KMS-11 (cell line): Measurements from ENCODE around the gene MXRA7.

Experiments
- H2AFZ ChIP-seq: fragments of 200-600 bp; sonication (generic); 2 replicates; pipeline ENCODE4 v1.6.1; 2016; ENCODE audit warnings: antibody characterized with exemption, mixed run types, low read depth
- H3K27ac ChIP-seq: fragments of 200-600 bp; sonication (generic); 2 replicates; pipeline ENCODE4 v1.6.1; 2016; ENCODE audit warnings: mild to moderate bottlenecking, mixed run types
- H3K27me3 ChIP-seq: fragments of 200-600 bp; sonication (generic); 2 replicates; pipeline ENCODE4 v1.6.1; 2017; ENCODE audit warnings: mild to moderate bottlenecking, low read depth, mixed run types, moderate library complexity; ENCODE audit not compliant: insufficient read depth
- H3K36me3 ChIP-seq: fragments of 200-600 bp; sonication (generic); 2 replicates; pipeline ENCODE4 v1.6.1; 2017; ENCODE audit warnings: mild to moderate bottlenecking, mixed run types; ENCODE audit not compliant: insufficient read depth
- H3K4me1 ChIP-seq: fragments of 200-600 bp; sonication (generic); 2 replicates; pipeline ENCODE4 v1.6.1; 2016; ENCODE audit warnings: mild to moderate bottlenecking, low read depth, mixed run types; ENCODE audit not compliant: poor library complexity, severe bottlenecking
- H3K4me2 ChIP-seq: fragments of 200-600 bp; sonication (generic); 2 replicates; pipeline ENCODE4 v1.7.0; 2016; ENCODE audit warnings: mild to moderate bottlenecking, mixed run types
- H3K4me3 ChIP-seq: fragments of 200-600 bp; sonication (generic); IDR thresholded peaks from 2 replicates; pipeline ENCODE4 v1.6.1; 2017; ENCODE audit warnings: low read depth, low read length, mixed read lengths; ENCODE audit not compliant: insufficient read depth
- H3K79me2 ChIP-seq: fragments of 200-600 bp; sonication (generic); 2 replicates; pipeline ENCODE4 v1.6.1; 2016; ENCODE audit warnings: low read depth, mixed run types; ENCODE audit not compliant: insufficient read depth
- H3K9ac ChIP-seq: fragments of 200-600 bp; sonication (generic); 2 replicates; pipeline ENCODE4 v1.6.1; 2016; ENCODE audit warnings: mild to moderate bottlenecking, mixed run types
- H4K20me1 ChIP-seq: fragments of 200-600 bp; sonication (generic); 2 replicates; pipeline ENCODE4 v1.6.1; 2016; ENCODE audit warnings: mild to moderate bottlenecking, mixed run types; ENCODE audit not compliant: insufficient read depth
- TF ChIP-seq, protein P1 (sequence below): fragments of 200-600 bp; sonication (generic); conservative IDR thresholded peaks from 2 replicates; pipeline ENCODE4 v1.6.1; 2017; ENCODE audit warnings: low read depth, mild to moderate bottlenecking, antibody characterized with exemption, low read length, moderate library complexity, mixed read lengths

MXRA7 gene

DNA sequence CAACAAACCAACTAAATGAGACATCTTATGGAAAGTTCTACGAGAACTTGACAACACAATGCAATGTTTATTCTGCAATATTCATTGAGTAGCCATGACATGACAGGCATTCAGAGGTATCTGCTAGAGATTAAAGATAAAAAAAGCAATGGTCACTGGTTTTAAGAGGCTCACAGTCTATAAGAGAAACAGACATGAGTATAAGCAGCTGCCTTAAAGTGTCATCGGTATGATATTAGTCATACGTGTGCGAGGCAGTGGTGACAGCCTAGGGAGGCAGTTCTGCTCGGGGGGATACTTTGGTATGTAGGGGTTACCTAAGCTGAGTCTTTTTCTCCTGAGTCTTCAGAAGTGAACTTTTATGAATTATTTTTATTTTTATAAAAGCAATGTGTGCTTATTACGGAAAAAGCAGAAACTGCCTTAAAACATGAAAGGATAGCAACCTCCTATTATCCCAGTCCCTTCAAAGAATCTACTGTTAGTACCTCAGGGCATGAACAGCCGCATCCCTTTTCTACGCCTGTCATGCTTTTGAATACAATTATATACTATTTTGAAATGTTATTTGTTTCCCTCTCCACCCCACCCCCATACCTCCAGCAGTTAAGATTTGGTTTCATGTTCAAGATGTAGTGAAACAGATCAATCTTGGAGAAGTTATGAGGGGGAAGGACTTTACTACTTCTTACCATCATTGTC is 75.0 kb downstream of the MXRA7 start:
- H2AFZ ChIP-seq: no peak overlapping the region
- H4K20me1 ChIP-seq: no peaks in the 10 kb centered on the region
- no peaks in the 10 kb centered on the region for H3K79me2 ChIP-seq
- H3K27me3 ChIP-seq: no peaks in the 10 kb centered on the region
- no peaks in the 10 kb centered on the region for H3K36me3 ChIP-seq
- H3K4me2 ChIP-seq: no peak overlapping the region
- H3K4me1 ChIP-seq: no peaks in the 10 kb centered on the region
- no peak overlapping the region for H3K4me3 ChIP-seq
- TF ChIP-seq, protein P1, sequence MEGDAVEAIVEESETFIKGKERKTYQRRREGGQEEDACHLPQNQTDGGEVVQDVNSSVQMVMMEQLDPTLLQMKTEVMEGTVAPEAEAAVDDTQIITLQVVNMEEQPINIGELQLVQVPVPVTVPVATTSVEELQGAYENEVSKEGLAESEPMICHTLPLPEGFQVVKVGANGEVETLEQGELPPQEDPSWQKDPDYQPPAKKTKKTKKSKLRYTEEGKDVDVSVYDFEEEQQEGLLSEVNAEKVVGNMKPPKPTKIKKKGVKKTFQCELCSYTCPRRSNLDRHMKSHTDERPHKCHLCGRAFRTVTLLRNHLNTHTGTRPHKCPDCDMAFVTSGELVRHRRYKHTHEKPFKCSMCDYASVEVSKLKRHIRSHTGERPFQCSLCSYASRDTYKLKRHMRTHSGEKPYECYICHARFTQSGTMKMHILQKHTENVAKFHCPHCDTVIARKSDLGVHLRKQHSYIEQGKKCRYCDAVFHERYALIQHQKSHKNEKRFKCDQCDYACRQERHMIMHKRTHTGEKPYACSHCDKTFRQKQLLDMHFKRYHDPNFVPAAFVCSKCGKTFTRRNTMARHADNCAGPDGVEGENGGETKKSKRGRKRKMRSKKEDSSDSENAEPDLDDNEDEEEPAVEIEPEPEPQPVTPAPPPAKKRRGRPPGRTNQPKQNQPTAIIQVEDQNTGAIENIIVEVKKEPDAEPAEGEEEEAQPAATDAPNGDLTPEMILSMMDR: no peak
- no peak overlapping the region for H3K9ac ChIP-seq
- no peak overlapping the region for H3K27ac ChIP-seq

- no peaks in the 10 kb centered on the region for H3K4me1 ChIP-seq
- no peak overlapping the region for H3K4me2 ChIP-seq
- TF ChIP-seq, protein P1: no peak
- no peak overlapping the region for H2AFZ ChIP-seq
- no peak overlapping the region for H3K27ac ChIP-seq
- no peaks in the 10 kb centered on the region for H3K27me3 ChIP-seq
- no peaks in the 10 kb centered on the region for H4K20me1 ChIP-seq
- H3K4me3 ChIP-seq: no peak overlapping the region
- no peaks in the 10 kb centered on the region for H3K79me2 ChIP-seq
- H3K36me3 ChIP-seq: no peaks in the 10 kb centered on the region
- H3K9ac ChIP-seq: no peak overlapping the region
Observed at GRCh38 chr17:76635039-76635438, 75.7 kb downstream of the MXRA7 start.

DNA sequence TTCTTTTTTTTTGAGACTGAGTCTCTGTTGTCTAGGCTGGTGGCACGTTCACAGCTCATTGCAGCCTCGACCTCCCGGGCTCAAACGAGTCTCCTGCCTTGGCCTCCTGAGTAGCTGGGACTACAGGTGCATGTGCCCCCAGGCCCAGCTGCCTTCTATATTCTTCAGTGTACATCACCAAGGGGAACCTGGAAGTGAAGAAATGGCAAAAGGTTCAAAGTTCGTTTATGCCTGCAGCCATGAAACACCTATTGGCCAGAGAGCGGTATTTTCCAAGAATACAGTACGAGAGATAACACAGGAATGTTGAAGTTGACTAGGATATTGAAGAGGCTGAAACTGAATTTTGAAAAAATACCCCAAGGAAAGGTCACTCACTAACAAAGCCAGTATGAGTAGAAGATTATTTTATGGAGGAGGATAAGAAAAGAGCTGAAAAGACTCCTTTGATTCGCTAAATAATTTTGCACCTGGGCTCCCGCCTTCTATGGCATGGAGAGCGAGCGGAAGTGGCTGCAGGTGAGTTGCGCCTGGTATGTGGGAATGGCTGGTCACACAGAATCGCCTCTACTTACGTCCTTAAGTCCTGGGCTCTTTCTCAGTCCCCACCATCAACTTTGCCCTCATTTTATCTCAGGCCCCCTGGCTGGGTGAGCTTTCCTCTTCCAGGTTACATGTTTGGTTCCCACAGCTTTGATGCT is 77.0 kb downstream of the MXRA7 start:
- H3K79me2 ChIP-seq: no peaks in the 10 kb centered on the region
- no peak overlapping the region for H3K9ac ChIP-seq
- TF ChIP-seq, protein P1: no peak
- no peak overlapping the region for H3K4me2 ChIP-seq
- no peak overlapping the region for H3K4me3 ChIP-seq
- H3K36me3 ChIP-seq: no peaks in the 10 kb centered on the region
- H2AFZ ChIP-seq: no peak overlapping the region
- H4K20me1 ChIP-seq: no peaks in the 10 kb centered on the region
- H3K27ac ChIP-seq: no peak overlapping the region
- no peaks in the 10 kb centered on the region for H3K4me1 ChIP-seq
- H3K27me3 ChIP-seq: no peaks in the 10 kb centered on the region

DNA sequence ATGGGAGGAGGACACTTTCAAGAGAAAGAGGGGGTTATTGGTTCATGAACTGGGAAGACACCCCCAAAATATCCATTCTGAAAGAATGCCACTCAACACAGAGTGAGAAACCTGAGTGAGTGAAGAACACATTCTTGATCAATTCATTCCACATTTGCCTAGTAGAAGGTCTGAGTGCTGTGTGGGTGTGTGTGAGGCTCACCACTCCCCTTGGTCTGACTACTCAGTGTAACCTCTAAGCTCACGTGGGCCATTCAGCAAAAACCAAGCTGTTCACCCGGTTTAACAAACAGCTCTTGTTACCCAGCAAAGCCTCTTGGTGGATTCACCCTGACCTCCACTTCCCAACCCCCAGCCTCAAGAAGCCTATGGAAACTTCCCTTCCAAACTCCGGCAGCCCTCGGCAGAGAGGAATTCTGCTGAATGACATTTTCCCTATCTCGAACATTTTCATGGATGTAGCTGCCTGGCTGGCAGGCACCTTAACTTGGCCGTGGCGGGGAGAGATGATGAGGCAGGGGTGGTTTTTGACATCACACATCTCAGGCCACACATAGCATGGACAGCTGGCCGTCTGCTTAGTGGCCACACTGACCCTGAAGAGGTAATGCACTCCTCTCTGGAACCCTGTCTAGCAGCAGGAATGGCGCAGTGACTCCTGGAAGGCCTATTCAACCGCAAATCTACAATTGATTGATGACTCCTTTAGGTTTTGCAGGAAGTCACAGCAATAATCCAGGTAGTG is 78.8 kb downstream of the MXRA7 start:
- Histone ChIP-seq H3K36me3 (no peaks in the 10 kb centered on the region), H3K27me3 (peaks cover 7% of the 10 kb centered on the region), H3K79me2 (no peaks in the 10 kb centered on the region), H3K9ac (no peak overlapping the region), H3K4me2 (no peak overlapping the region), H4K20me1 (no peaks in the 10 kb centered on the region), H3K4me3 (no peak overlapping the region), H2AFZ (no peak overlapping the region), H3K4me1 (no peaks in the 10 kb centered on the region), H3K27ac (no peak overlapping the region)
- TF ChIP-seq, protein P1: no peak
